ENCODE data around the gene GLB1L3.
A peak's percentile ranks its signal among the peaks of the same experiment; 100 is the strongest.

The GLB1L3 gene

GRCh38 chr11:134261626-134262488 is 14.3 kb upstream of the GLB1L3 start:
- TF ChIP-seq RAD21 (IDR thresholded peaks at IDR 0.05; ENCODE audit: low read depth) (peak; percentile 47), YY1 (IDR thresholded peaks at IDR 0.05; ENCODE audit: low read depth) (no peak)

- TF ChIP-seq REST (IDR thresholded peaks at IDR 0.05; ENCODE audit: low read depth) (no peak), FOXM1 (IDR thresholded peaks at IDR 0.05; ENCODE audit: borderline replicate concordance, low read depth) (no peak), EGR1 (IDR thresholded peaks at IDR 0.05) (no peak), TEAD4 (IDR thresholded peaks at IDR 0.05) (no peak), TAF1 (IDR thresholded peaks at IDR 0.05; ENCODE audit: low read depth) (no peak), YY1 (IDR thresholded peaks at IDR 0.05; ENCODE audit: low read depth) (no peak), EP300 (IDR thresholded peaks at IDR 0.05; ENCODE audit: borderline replicate concordance) (no peak), CREB1 (IDR thresholded peaks at IDR 0.05; ENCODE audit: low read depth) (no peak)
Measured at GRCh38 chr11:134264966-134265764, 11.0 kb upstream of the GLB1L3 start.

GRCh38 chr11:134266440-134266839 is 9.7 kb upstream of the GLB1L3 start:
- TF ChIP-seq EGR1 (IDR thresholded peaks at IDR 0.05) (no peak), ZBTB7A (IDR thresholded peaks at IDR 0.05; ENCODE audit: low read depth) (no peak), USF1 (IDR thresholded peaks at IDR 0.05) (no peak), NFIC (IDR thresholded peaks at IDR 0.05) (no peak), TAF1 (IDR thresholded peaks at IDR 0.05; ENCODE audit: low read depth) (no peak)

GRCh38 chr11:134266841-134267251 is 9.3 kb upstream of the GLB1L3 start:
- no peak for TF ChIP-seq FOXM1 (IDR thresholded peaks at IDR 0.05; ENCODE audit: borderline replicate concordance, low read depth)
- TF ChIP-seq YY1 (IDR thresholded peaks at IDR 0.05; ENCODE audit: low read depth): no peak
- TF ChIP-seq TAF1 (IDR thresholded peaks at IDR 0.05; ENCODE audit: low read depth): no peak
- TF ChIP-seq ZBTB7A (IDR thresholded peaks at IDR 0.05; ENCODE audit: low read depth): no peak
- no peak for TF ChIP-seq TEAD4 (IDR thresholded peaks at IDR 0.05)
- no peak for TF ChIP-seq EP300 (IDR thresholded peaks at IDR 0.05; ENCODE audit: borderline replicate concordance)

- TF ChIP-seq TCF12 (IDR thresholded peaks at IDR 0.05; ENCODE audit: low read depth) (no peak), EP300 (IDR thresholded peaks at IDR 0.05; ENCODE audit: borderline replicate concordance) (no peak), NFIC (IDR thresholded peaks at IDR 0.05) (no peak), USF1 (IDR thresholded peaks at IDR 0.05) (no peak), REST (IDR thresholded peaks at IDR 0.05; ENCODE audit: low read depth) (no peak), CEBPB (IDR thresholded peaks at IDR 0.05) (no peak), FOXM1 (IDR thresholded peaks at IDR 0.05; ENCODE audit: borderline replicate concordance, low read depth) (no peak)
Measured at GRCh38 chr11:134267461-134267860, 8.7 kb upstream of the GLB1L3 start.

GRCh38 chr11:134267966-134268365 is 8.2 kb upstream of the GLB1L3 start:
- TF ChIP-seq CEBPB (IDR thresholded peaks at IDR 0.05) (no peak), EP300 (IDR thresholded peaks at IDR 0.05; ENCODE audit: borderline replicate concordance) (no peak), TEAD4 (IDR thresholded peaks at IDR 0.05) (no peak), TCF12 (IDR thresholded peaks at IDR 0.05; ENCODE audit: low read depth) (no peak), TAF1 (IDR thresholded peaks at IDR 0.05; ENCODE audit: low read depth) (no peak), USF1 (IDR thresholded peaks at IDR 0.05) (no peak), REST (IDR thresholded peaks at IDR 0.05; ENCODE audit: low read depth) (no peak), MAX (IDR thresholded peaks at IDR 0.05) (no peak), RAD21 (IDR thresholded peaks at IDR 0.05; ENCODE audit: low read depth) (no peak), NFIC (IDR thresholded peaks at IDR 0.05) (no peak), YY1 (IDR thresholded peaks at IDR 0.05; ENCODE audit: low read depth) (no peak), CREB1 (IDR thresholded peaks at IDR 0.05; ENCODE audit: low read depth) (no peak), FOXM1 (IDR thresholded peaks at IDR 0.05; ENCODE audit: borderline replicate concordance, low read depth) (no peak), EGR1 (IDR thresholded peaks at IDR 0.05) (no peak), ZBTB7A (IDR thresholded peaks at IDR 0.05; ENCODE audit: low read depth) (no peak)

All from Ishikawa (cell line).